ENCODE results near the gene AQP5.

Gene AQP5

GRCh38 chr12:49966511-49967041, 4.9 kb downstream of the AQP5 start:
- no peak for DNase-seq

- peak; percentile 78 for DNase-seq
Measured at GRCh38 chr12:49967042-49967776, 5.5 kb downstream of the AQP5 start.

- DNase-seq = no peak
Measured at GRCh38 chr12:49967777-49968250, 6.1 kb downstream of the AQP5 start.

GRCh38 chr12:49968471-49968870, 6.8 kb downstream of the AQP5 start:
- no peak for DNase-seq

GRCh38 chr12:49969027-49969426, 7.4 kb downstream of the AQP5 start:
- no peak for DNase-seq

- no peak for DNase-seq
Measured at GRCh38 chr12:49969651-49970429, 8.2 kb downstream of the AQP5 start.

GRCh38 chr12:49970658-49971057, 9.0 kb downstream of the AQP5 start:
- no peak for DNase-seq

- no peak for DNase-seq
Measured at GRCh38 chr12:49971141-49971540, 9.5 kb downstream of the AQP5 start.

- no peak for DNase-seq
Measured at GRCh38 chr12:49972129-49972528, 10.5 kb downstream of the AQP5 start.

GRCh38 chr12:49972641-49973360, 11.1 kb downstream of the AQP5 start, which contains the start of gene AQP6:
AQP6 (plus strand) TSS chr12:49972947; CDS start chr12:49973174, 227 bp downstream.
- DNase-seq = no peak

- DNase-seq = no peak
Measured at GRCh38 chr12:49973361-49973830, 11.7 kb downstream of the AQP5 start.

- DNase-seq = peak; percentile 45
Measured at GRCh38 chr12:49974231-49974675, 12.6 kb downstream of the AQP5 start.

- DNase-seq = no peak
Measured at GRCh38 chr12:49974677-49975317, 13.1 kb downstream of the AQP5 start.

GRCh38 chr12:49975318-49975761, 13.7 kb downstream of the AQP5 start:
- DNase-seq = no peak

- no peak for DNase-seq
Measured at GRCh38 chr12:49976557-49976956, 14.9 kb downstream of the AQP5 start.

- DNase-seq = no peak
Measured at GRCh38 chr12:49978125-49978524, 16.5 kb downstream of the AQP5 start.

GRCh38 chr12:49979016-49979586, 17.4 kb downstream of the AQP5 start:
- no peak for DNase-seq

GRCh38 chr12:49979791-49980190, 18.1 kb downstream of the AQP5 start:
- no peak for DNase-seq

- DNase-seq = no peak
Measured at GRCh38 chr12:49980501-49981349, 19.1 kb downstream of the AQP5 start.

- no peak for DNase-seq
Measured at GRCh38 chr12:49982246-49983087, 20.8 kb downstream of the AQP5 start.

Measured in fibroblast of skin of abdomen (primary cell).